IMR-90 (cell line): Measurements from ENCODE around the gene TACC3. TPM values are rescaled to one million over a fixed set of nuclear protein-coding genes. Genes with fewer than 3 reads are reported as not detected.

ENCODE experiments used
- ATAC-seq: fragments of 200-7000 bp; cut with Tn5 transposase; 2 replicates; pipeline ENCODE4 v1.9.1; 2020; ENCODE audit warnings: low read depth, mild to moderate bottlenecking, moderate library complexity
- BruUV-seq: library from RNA; stranded (reverse); fragments of 400-500 nt; replicated peaks from 2 replicates; lab custom pipeline; 2021; lab: Mats Ljungman, UMichigan
- CTCF ChIA-PET: fragments of 300-600 bp; formaldehyde crosslinking; extraction: SDS; loops from one replicate; lab custom pipeline; 2021; ENCODE audit warnings: antibody characterized with exemption; lab: Yijun Ruan, JAX
- POLR2A ChIA-PET: fragments of 300-600 bp; sonication (Branson Sonifier 250); formaldehyde crosslinking; loops from one replicate; lab custom pipeline; 2022; ENCODE audit warnings: antibody characterized with exemption; ENCODE audit not compliant: unreplicated experiment; lab: Charles Lee
- DNase-seq: peaks from one replicate; pipeline ENCODE4 v3.0.0; 2013
- H2AFZ ChIP-seq: replicated peaks from 2 replicates; pipeline ENCODE3; 2013; ENCODE audit warnings: low read length, mild to moderate bottlenecking; ENCODE audit not compliant: poor library complexity
- H2AK5ac ChIP-seq: 2 replicates; pipeline ENCODE4 v1.6.1; 2013; ENCODE audit warnings: low read depth, low read length, inconsistent platforms
- H2AK9ac ChIP-seq: replicated peaks from 2 replicates; pipeline ENCODE3; 2013; ENCODE audit warnings: mild to moderate bottlenecking, low read depth, low read length, moderate library complexity; ENCODE audit not compliant: poor library complexity
- H2BK120ac ChIP-seq: 2 replicates; pipeline ENCODE4 v1.6.1; 2013; ENCODE audit warnings: low read depth, low read length, inconsistent platforms
- H2BK15ac ChIP-seq: 3 replicates; pipeline ENCODE4 v1.6.1; 2013; ENCODE audit warnings: low read depth, low read length, inconsistent platforms
- H2BK20ac ChIP-seq: 2 replicates; pipeline ENCODE4 v1.6.1; 2013; ENCODE audit warnings: low read depth, mild to moderate bottlenecking, inconsistent platforms, low read length, moderate library complexity
- H2BK5ac ChIP-seq: 2 replicates; pipeline ENCODE4 v1.6.1; 2013; ENCODE audit warnings: mild to moderate bottlenecking, low read depth, low read length, inconsistent platforms; ENCODE audit not compliant: poor library complexity, severe bottlenecking
- H3K14ac ChIP-seq: replicated peaks from 2 replicates; pipeline ENCODE4 v1.6.1; 2013; ENCODE audit warnings: low read depth, low read length, inconsistent platforms
- H3K18ac ChIP-seq: 2 replicates; pipeline ENCODE4 v1.6.1; 2013; ENCODE audit warnings: low read depth, low read length, control low read depth
- H3K23ac ChIP-seq: 2 replicates; pipeline ENCODE4 v1.6.1; 2013; ENCODE audit warnings: low read depth, low read length, inconsistent platforms
- H3K27ac ChIP-seq: 2 replicates; pipeline ENCODE4 v1.5.1; 2013; ENCODE audit warnings: mild to moderate bottlenecking, control low read depth, low read length; ENCODE audit not compliant: insufficient read depth
- H3K27me3 ChIP-seq: 2 replicates; pipeline ENCODE4 v1.6.1; 2013; ENCODE audit warnings: low read length; ENCODE audit not compliant: control insufficient read depth, insufficient read depth
- H3K36me3 ChIP-seq: 2 replicates; pipeline ENCODE4 v1.6.1; 2013; ENCODE audit warnings: low read length, mixed read lengths; ENCODE audit not compliant: control insufficient read depth, insufficient read depth
- H3K4ac ChIP-seq: 2 replicates; pipeline ENCODE4 v1.6.1; 2013; ENCODE audit warnings: low read depth, low read length, inconsistent platforms
- H3K4me1 ChIP-seq: 2 replicates; pipeline ENCODE4 v1.6.1; 2013; ENCODE audit warnings: low read length, mixed read lengths; ENCODE audit not compliant: control insufficient read depth, insufficient read depth
- H3K4me2 ChIP-seq: 2 replicates; pipeline ENCODE4 v1.6.1; 2013; ENCODE audit warnings: low read depth, mild to moderate bottlenecking, control low read depth, low read length, moderate library complexity
- H3K4me3 ChIP-seq: 2 replicates; pipeline ENCODE4 v1.5.1; 2013; ENCODE audit warnings: low read depth, mild to moderate bottlenecking, control low read depth, low read length, moderate library complexity; ENCODE audit not compliant: insufficient read depth
- H3K56ac ChIP-seq: 2 replicates; pipeline ENCODE4 v1.6.1; 2013; ENCODE audit warnings: low read length, inconsistent platforms; ENCODE audit not compliant: insufficient read depth; ENCODE audit errors: extremely low read depth
- H3K79me1 ChIP-seq, 2 experiments: 2 replicates each; pipeline ENCODE4 v1.6.1; 2013; ENCODE audit warnings: low read length in 2 of 2, inconsistent platforms in 1 of 2, low read depth in 1 of 2
- H3K9ac ChIP-seq: 2 replicates; pipeline ENCODE4 v1.6.1; 2013; ENCODE audit warnings: low read depth, low read length, control low read depth
- H3K9me1 ChIP-seq: 2 replicates; pipeline ENCODE4 v1.6.1; 2013; ENCODE audit warnings: low read length, inconsistent platforms; ENCODE audit not compliant: insufficient read depth
- H3K9me3 ChIP-seq: 2 replicates; pipeline ENCODE4 v1.6.1; 2013; ENCODE audit warnings: low read length; ENCODE audit not compliant: control insufficient read depth, insufficient read depth
- H4K20me1 ChIP-seq: 2 replicates; pipeline ENCODE4 v1.6.1; 2013; ENCODE audit warnings: low read length, inconsistent platforms; ENCODE audit not compliant: insufficient read depth
- H4K5ac ChIP-seq: 2 replicates; pipeline ENCODE4 v1.6.1; 2013; ENCODE audit warnings: mild to moderate bottlenecking, low read depth, low read length, control low read depth
- H4K8ac ChIP-seq, 2 experiments: 2 replicates each; pipeline ENCODE4 v1.6.1; 2013; ENCODE audit warnings: low read depth in 2 of 2, low read length in 2 of 2, control low read depth in 1 of 2, inconsistent platforms in 1 of 2
- H4K91ac ChIP-seq: 2 replicates; pipeline ENCODE4 v1.6.1; 2013; ENCODE audit warnings: low read depth, low read length, inconsistent platforms; ENCODE audit not compliant: insufficient read depth
- CHD1 ChIP-seq: IDR thresholded peaks from 2 replicates; pipeline ENCODE4 v1.6.1; 2012; ENCODE audit warnings: low read depth, low read length, improper control_type of control experiment
- SMC3 ChIP-seq: fragments of 150-350 bp; IDR thresholded peaks from 2 replicates; pipeline ENCODE4 v1.6.1; 2016; ENCODE audit warnings: low read depth, mild to moderate bottlenecking, antibody characterized with exemption, low read length, moderate library complexity
- USF2 ChIP-seq: fragments of 150-350 bp; IDR thresholded peaks from 2 replicates; pipeline ENCODE4 v1.6.1; 2017; ENCODE audit warnings: mild to moderate bottlenecking, antibody characterized with exemption, low read length, low read depth
- WGBS, 2 experiments: methylation state at CpG; one replicate each; pipeline versions ENCODE4 v1.1.5 to v1.1.7; 2013; ENCODE audit warnings: missing lambda C conversion rate in 2 of 2; ENCODE audit not compliant: insufficient read length in 1 of 2; ENCODE audit errors: extremely low coverage in 2 of 2; 5-methylcytosine and 5-hydroxymethylcytosine counted together
- dilution Hi-C: fragments of 300-500 bp; cut with HindIII; formaldehyde crosslinking; loops from one replicate; pipeline ENCODE4 v1.14.3; 2018; ENCODE audit warnings: low sequenced_read_pairs; ENCODE audit not compliant: unreplicated experiment
- in situ Hi-C: fragments of 300-500 bp; cut with MboI; formaldehyde crosslinking; loops from 3 replicates; pipeline ENCODE4 v1.14.3; 2019; ENCODE audit warnings: low sequenced_read_pairs, inconsistent platforms, mixed read lengths
- intact Hi-C: fragments of 100-400 bp; cut with micrococcal nuclease; formaldehyde crosslinking; loops from 2 replicates; pipeline ENCODE4 v1.10.0; 2022
- polyA plus RNA-seq, 3 experiments: library from polyadenylated mRNA; depleted of rRNA; stranded (reverse); fragments of >200 nt; gene quantifications; 2 replicates each; pipeline ENCODE4 v1.2.3, GENCODE V29; 2012; ENCODE audit warnings: low replicate concordance in 1 of 3
- total RNA-seq: library from RNA; depleted of rRNA; stranded (reverse); fragments of >200 nt; gene quantifications from 2 replicates; pipeline ENCODE4 v1.2.3, GENCODE V29; 2012

TACC3 gene
- total and polyA plus RNA-seq, 2 of the 4 experiments (the other 2 are of a cell fraction), result 15.1 to 49.7 TPM

- ChIA-PET POLR2A (interaction anchor here (0.5 kb wide), 1 partner anchor 251 kb away, joined by 3 read pairs; no protein-coding TSS in a partner anchor), CTCF (interaction anchor here (0.5 kb wide), 1 partner anchor 61 kb away, joined by 3 read pairs; no protein-coding TSS in a partner anchor)
- H4K8ac ChIP-seq, result no peak overlapping the region
- dilution Hi-C loops (no loop called here), intact Hi-C loops (no loop called here), in situ Hi-C loops (loop anchor here (5.0 kb wide), 2 partner anchors 68 to 158 kb away; no protein-coding TSS in a partner anchor)
- H3K9me1 ChIP-seq, result no peaks in the 10 kb centered on the region
- no peak overlapping the region for H3K4me3 ChIP-seq
- no peak overlapping the region for H3K23ac ChIP-seq
- H4K91ac ChIP-seq, result no peak overlapping the region
- H3K56ac ChIP-seq, result no peak overlapping the region
- H4K5ac ChIP-seq, result no peak overlapping the region
- H2AK5ac ChIP-seq, result no peak overlapping the region
- H2BK15ac ChIP-seq, result no peak overlapping the region
- peaks cover 4% of the 10 kb centered on the region; the same call in 1 of the 2 replicates for H4K20me1 ChIP-seq
- no peak overlapping the region for H2BK5ac ChIP-seq
- H3K36me3 ChIP-seq, result peaks cover 22% of the 10 kb centered on the region
- no peak overlapping the region for H3K4me2 ChIP-seq
- H3K9me3 ChIP-seq, result no peaks in the 10 kb centered on the region
- no peaks in the 10 kb centered on the region; the same call in 1 of the 2 replicates for H3K27me3 ChIP-seq
- WGBS, 2 experiments, result 100% methylated on average over 2 of the region's 6 CpGs; no CpG with 5 or more reads in 1 of the 2 experiments
- H3K79me1 ChIP-seq, result no peaks in the 10 kb centered on the region; a peak in 1 of 4 replicates
- H2AFZ ChIP-seq, result no peak overlapping the region
- no peak for TF ChIP-seq CHD1
- no peak for TF ChIP-seq USF2
- no peak for TF ChIP-seq SMC3
- DNase-seq, result no peak
- H3K4ac ChIP-seq, result no peak overlapping the region
- no peak for ATAC-seq
- no peak overlapping the region for H3K14ac ChIP-seq
- no peak overlapping the region for H2AK9ac ChIP-seq
- H3K9ac ChIP-seq, result no peak overlapping the region
- no TSS peak for BruUV-seq
- H3K27ac ChIP-seq, result no peak overlapping the region
- H2BK20ac ChIP-seq, result no peak overlapping the region
- no peak overlapping the region for H2BK120ac ChIP-seq
- no peaks in the 10 kb centered on the region for H3K4me1 ChIP-seq
- H3K18ac ChIP-seq, result no peak overlapping the region
Measured at GRCh38 chr4:1743975-1744374, 22.7 kb downstream of the TACC3 start.
